Measurements from ENCODE around the gene PPME1. TPM values are rescaled to one million over a fixed set of nuclear protein-coding genes. Genes with fewer than 3 reads are reported as not detected.

PPME1 gene
- total and polyA plus RNA-seq, 9 of the 15 experiments (the other 6 are each of a cell fraction or from before 2014, with no cell fraction given): 9.8 to 81.7 (median 37.6) TPM

DNA sequence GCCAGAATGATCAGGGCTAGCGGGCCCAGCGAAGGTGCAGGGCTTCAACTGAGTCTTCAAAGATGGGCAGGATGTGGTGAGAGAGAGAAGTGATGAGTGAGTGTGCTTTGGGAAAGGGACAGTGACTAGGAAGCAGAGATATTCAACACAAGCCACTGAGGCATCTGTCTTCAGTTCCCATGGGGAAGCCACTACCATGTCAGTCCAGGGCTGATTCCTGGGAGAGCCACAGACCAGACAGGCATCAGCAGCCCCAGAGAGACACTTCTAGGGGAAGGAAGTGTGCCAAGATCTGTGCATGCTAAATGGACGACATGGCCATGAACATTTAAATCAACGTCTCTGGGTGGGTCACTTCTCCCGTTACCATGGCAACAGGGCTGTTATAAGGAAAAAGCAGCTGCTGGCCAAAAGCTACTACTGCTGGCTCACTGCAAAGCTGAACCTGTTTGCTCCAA, 111.9 kb downstream of the PPME1 start:
- TF ChIP-seq ZNF586 (CRISPR knock-in tag; conservative IDR thresholded peaks at IDR 0.05) (no peak), RFX1 (IDR thresholded peaks at IDR 0.05) (peak; percentile 92)
- in situ Hi-C loops (cut with MboI): no loop called here
- CTCF ChIA-PET (ENCODE audit: low intra/inter-chr PET ratio): no interaction called here
- Histone ChIP-seq H3K9me1 (ENCODE audit: control insufficient read depth, insufficient read depth, low read length) (no peaks in the 10 kb centered on the region), H2AFZ (ENCODE audit: low read depth, low read length) (no peak overlapping the region), H3K36me3 (ENCODE audit: control insufficient read depth, insufficient read depth, low read length) (no peaks in the 10 kb centered on the region), H3K79me2 (ENCODE audit: control insufficient read depth, insufficient read depth, low read length) (no peaks in the 10 kb centered on the region), H3K9ac (ENCODE audit: insufficient read depth in 1 of 2, low read depth in 2 of 2, low read length in 2 of 2) (no peak overlapping the region), H3K4me3 (no peak overlapping the region), H3K4me1 (replicated peaks in 1 of 2; ENCODE audit: control insufficient read depth in 2 of 2, insufficient read depth in 2 of 2, low read length in 2 of 2) (no peaks in the 10 kb centered on the region), H4K20me1 (replicated peaks; ENCODE audit: control insufficient read depth, insufficient read depth, low read length) (no peaks in the 10 kb centered on the region), H3K4me2 (ENCODE audit: insufficient read depth, low read length) (no peak overlapping the region), H3K9me3 (replicated peaks; ENCODE audit: control insufficient read depth, insufficient read depth, low read depth, low read length) (no peaks in the 10 kb centered on the region), H3K27ac (ENCODE audit: extremely low read depth, low read depth, low read length) (no peak overlapping the region), H3K27me3 (ENCODE audit: control insufficient read depth in 2 of 2, insufficient read depth in 2 of 2, low read length in 2 of 2) (peaks cover 0 to 2% of the 10 kb centered on the region in 2 experiments; a peak in 2 of 5 replicates)
- FAIRE-seq (no peak), DNase-seq (ENCODE audit: extremely low read depth in 1 of 4, low spot score in 3 of 4) (peak in 1 of 4 experiments; percentile 9), ATAC-seq (no peak)
- no TSS peak for BruUV-seq (replicated peaks)
- 4% methylated on average over 5 of the region's 5 CpGs for WGBS (ENCODE audit: insufficient coverage, low coverage, missing lambda C conversion rate)
- POLR2A ChIA-PET: no interaction called here
- intact Hi-C loops (cut with micrococcal nuclease): no loop called here

DNA sequence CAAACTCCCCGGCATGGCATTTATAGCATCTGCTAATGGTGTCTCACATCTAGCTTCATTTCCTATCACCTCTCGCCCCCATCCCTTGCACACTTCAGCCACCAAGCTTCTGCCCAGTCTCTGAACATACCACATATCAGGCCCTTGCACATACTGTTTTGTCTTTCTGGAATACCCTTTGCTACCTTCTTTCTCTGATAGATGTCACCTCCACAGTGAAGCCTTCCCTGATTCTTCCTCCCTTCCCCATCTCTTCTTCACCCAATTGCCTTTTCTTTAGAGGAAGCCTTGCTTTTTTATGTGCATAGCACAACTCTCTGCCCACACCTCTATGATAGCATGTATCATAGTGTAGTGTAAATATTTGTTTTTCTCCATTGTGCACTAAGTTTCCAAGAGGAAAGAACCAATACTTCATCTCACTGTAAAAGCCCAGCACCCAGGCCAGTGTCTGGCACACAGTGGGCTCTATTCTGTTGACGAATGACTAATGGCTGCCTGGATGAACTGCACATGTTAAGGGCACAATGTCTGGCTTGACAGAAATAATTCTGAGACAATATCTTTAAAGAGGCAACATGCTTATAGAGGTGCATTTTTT, 112.6 kb downstream of the PPME1 start:
- WGBS (ENCODE audit: insufficient coverage, low coverage, missing lambda C conversion rate): 4% methylated on average over 3 of the region's 3 CpGs
- H3K27ac ChIP-seq (ENCODE audit: extremely low read depth, low read depth, low read length): no peak overlapping the region
- in situ Hi-C loops (cut with MboI): no loop called here
- no peak overlapping the region for H3K4me2 ChIP-seq (ENCODE audit: insufficient read depth, low read length)
- TF ChIP-seq ZFP36 (IDR thresholded peaks at IDR 0.05; ENCODE audit: low read depth, low read length, partially characterized antibody) (peak; percentile 72), POLR2B (IDR thresholded peaks at IDR 0.05; ENCODE audit: low read depth, partially characterized antibody) (no peak)
- DNase-seq (ENCODE audit: extremely low read depth in 1 of 4, low spot score in 3 of 4) (no peak), FAIRE-seq (no peak), ATAC-seq (no peak)
- BruUV-seq (replicated peaks): no TSS peak
- no peak overlapping the region for H3K9ac ChIP-seq (ENCODE audit: insufficient read depth in 1 of 2, low read depth in 2 of 2, low read length in 2 of 2)
- peaks cover 0 to 2% of the 10 kb centered on the region in 2 experiments; a peak in 1 of 5 replicates for H3K27me3 ChIP-seq (ENCODE audit: control insufficient read depth in 2 of 2, insufficient read depth in 2 of 2, low read length in 2 of 2)
- no peaks in the 10 kb centered on the region for H3K36me3 ChIP-seq (ENCODE audit: control insufficient read depth, insufficient read depth, low read length)
- H2AFZ ChIP-seq (ENCODE audit: low read depth, low read length): no peak overlapping the region
- H3K4me3 ChIP-seq: no peak overlapping the region
- H3K9me1 ChIP-seq (ENCODE audit: control insufficient read depth, insufficient read depth, low read length): no peaks in the 10 kb centered on the region
- no peaks in the 10 kb centered on the region for H4K20me1 ChIP-seq (replicated peaks; ENCODE audit: control insufficient read depth, insufficient read depth, low read length)
- H3K79me2 ChIP-seq (ENCODE audit: control insufficient read depth, insufficient read depth, low read length): no peaks in the 10 kb centered on the region
- no peaks in the 10 kb centered on the region for H3K9me3 ChIP-seq (replicated peaks; ENCODE audit: control insufficient read depth, insufficient read depth, low read depth, low read length)
- H3K4me1 ChIP-seq (replicated peaks in 1 of 2; ENCODE audit: control insufficient read depth in 2 of 2, insufficient read depth in 2 of 2, low read length in 2 of 2): no peaks in the 10 kb centered on the region
- intact Hi-C loops (cut with micrococcal nuclease): no loop called here
- ChIA-PET POLR2A (no interaction called here), CTCF (ENCODE audit: low intra/inter-chr PET ratio) (no interaction called here)
